ENCODE results near the gene SMG6. TPM values are rescaled to one million over a fixed set of nuclear protein-coding genes. Genes with fewer than 3 reads are reported as not detected.
A peak's percentile ranks its signal among the peaks of the same experiment; 100 is the strongest.

SMG6 gene
- total RNA-seq, 1 donor from 2014 or later: 21.0 TPM

DNA sequence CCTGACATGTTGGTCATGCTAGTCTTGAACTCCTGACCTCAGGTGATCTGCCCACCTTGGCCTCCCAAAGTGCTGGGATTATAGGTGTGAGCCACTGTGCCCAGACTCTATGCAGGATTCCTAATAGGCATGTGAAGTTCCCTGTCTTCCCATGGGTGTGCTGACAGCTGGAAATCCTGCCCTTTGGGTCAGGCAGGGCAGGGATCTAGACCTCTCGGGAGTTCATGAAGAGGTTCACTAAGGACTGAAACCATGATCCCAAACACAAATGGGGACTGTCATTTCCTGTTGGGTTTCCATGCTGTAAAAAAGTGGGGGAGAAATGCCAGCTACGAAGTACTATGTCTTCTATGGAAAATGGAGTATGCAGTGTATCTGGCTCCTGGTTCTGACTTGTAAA is 196.5 kb downstream of the SMG6 start:
- intact Hi-C loops (cut with DNase I): no loop called here
- DNase-seq (ENCODE audit: missing footprints): no peak
- ATAC-seq: no peak

- intact Hi-C loops (cut with DNase I): no loop called here
- DNase-seq (ENCODE audit: missing footprints) (no peak), ATAC-seq (peak; percentile 53)
Observed at GRCh38 chr17:2106308-2106955, 197.2 kb downstream of the SMG6 start.

- ATAC-seq (no peak), DNase-seq (ENCODE audit: missing footprints) (no peak)
- intact Hi-C loops (cut with DNase I): no loop called here
Observed at GRCh38 chr17:2105663-2106062, 197.9 kb downstream of the SMG6 start.

DNA sequence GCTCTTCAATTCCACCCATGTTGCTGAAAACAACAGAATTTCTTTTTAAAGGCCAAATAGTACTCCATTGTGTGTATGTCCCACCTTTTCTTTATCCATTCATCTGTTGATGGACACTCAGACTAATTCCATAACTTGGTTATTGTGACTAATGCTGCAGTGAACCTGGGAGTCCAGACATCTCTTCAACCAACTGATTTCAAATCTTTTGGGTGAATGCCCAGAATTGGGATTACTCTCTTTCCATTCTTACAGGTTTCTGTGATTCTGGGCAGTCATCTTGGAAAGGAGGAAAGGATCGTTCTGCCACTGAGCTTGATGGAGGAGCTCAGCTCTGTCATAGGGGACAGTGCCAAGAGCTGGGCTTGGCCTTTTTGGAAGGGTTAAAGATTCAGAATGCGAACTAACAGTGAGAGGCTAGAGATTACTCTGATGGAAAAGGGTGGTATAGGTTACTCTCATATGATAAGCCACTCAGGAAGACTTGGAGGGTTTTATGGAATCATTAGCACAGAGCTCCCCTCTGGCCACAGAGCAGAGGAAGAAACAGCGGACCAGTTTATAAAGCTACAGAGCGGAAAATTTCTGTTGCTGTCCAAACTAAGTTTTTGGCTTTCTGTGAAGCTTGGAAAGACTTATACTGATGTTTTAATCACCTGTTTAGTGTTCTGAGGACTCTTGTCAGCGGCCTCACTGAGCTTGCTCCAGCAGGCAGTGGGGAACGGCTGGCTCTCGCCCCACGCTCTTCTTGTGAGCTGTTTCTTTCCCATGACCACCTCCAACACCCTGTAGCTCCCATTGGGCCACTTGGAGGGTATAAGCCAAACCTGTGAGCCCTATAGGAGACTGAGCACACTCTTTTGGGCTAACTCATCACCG is 200.4 kb downstream of the SMG6 start:
- intact Hi-C loops (cut with DNase I): loop anchor here (5.0 kb wide), 1 partner anchor 74 kb away; no protein-coding TSS in a partner anchor
- DNase-seq (ENCODE audit: missing footprints): no peak
- no peak for ATAC-seq

GRCh38 chr17:2101448-2102257 is 201.9 kb downstream of the SMG6 start:
- DNase-seq (ENCODE audit: missing footprints): no peak
- ATAC-seq: no peak
- intact Hi-C loops (cut with DNase I): loop anchor here (5.0 kb wide), 1 partner anchor 76 kb away; no protein-coding TSS in a partner anchor

GRCh38 chr17:2095536-2095910 is 208.1 kb downstream of the SMG6 start:
- no peak for DNase-seq (ENCODE audit: missing footprints)
- no peak for ATAC-seq
- intact Hi-C loops (cut with DNase I): loop anchor here (5.0 kb wide), 1 partner anchor 142 kb away; no protein-coding TSS in a partner anchor

DNA sequence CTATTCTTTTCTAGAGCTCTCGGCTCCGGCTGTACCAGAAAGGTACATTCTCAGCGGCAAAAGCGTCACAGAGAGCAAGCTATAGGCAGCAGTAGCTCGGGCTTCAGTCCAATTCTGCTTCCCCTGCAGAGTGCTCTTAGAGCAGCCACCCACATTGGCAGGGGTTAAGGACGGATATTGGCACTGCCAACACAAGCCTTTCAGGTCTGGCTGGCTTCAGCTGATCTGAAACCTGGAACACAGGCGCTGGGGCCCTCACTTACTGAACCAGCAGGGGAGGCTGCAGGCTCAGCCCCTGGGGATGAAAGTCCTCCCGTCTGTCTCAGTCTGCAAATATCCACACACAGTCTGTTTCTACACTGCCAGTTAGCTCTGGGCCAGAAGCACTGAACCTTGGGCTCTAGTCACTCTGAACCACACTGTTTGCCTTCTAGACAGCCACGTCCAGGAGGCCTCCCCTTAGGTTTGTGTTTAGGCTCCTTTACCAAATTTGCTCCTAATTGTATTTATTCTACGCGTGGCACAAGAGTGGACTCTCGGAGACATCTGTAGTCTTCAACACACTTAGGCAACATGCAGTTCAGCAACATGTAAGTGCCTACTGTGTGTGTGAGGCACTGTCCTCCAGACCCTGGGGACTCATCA is 208.6 kb downstream of the SMG6 start:
- intact Hi-C loops (cut with DNase I): loop anchor here (5.0 kb wide), 2 partner anchors 38 to 142 kb away; partner anchors contain the start of gene HIC1
- peak; percentile 83 for DNase-seq (ENCODE audit: missing footprints)
- peak; percentile 89 for ATAC-seq

DNA sequence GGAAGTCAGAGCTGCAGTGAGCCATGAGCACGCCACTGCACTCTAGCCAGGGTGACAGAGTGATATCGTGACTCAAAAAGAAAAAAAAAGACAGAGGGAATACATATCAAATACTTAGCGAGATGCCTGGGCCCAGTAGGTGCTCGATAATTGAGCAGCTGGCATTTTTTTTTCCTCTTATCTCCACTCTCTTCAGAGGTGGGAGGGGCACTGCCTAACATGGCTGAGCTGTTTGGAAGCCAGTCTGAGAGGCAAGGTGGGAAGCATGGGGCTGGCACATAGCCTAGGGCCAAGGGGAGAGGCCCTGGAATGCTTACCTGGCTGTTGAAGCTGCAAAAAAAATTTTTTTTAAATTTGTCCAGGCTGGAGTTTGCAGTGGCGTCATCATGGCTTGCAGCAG is 210.2 kb downstream of the SMG6 start:
- DNase-seq (ENCODE audit: missing footprints): no peak
- intact Hi-C loops (cut with DNase I): loop anchor here (5.0 kb wide), 1 partner anchor 36 kb away; the partner anchor contains the start of gene HIC1

DNA sequence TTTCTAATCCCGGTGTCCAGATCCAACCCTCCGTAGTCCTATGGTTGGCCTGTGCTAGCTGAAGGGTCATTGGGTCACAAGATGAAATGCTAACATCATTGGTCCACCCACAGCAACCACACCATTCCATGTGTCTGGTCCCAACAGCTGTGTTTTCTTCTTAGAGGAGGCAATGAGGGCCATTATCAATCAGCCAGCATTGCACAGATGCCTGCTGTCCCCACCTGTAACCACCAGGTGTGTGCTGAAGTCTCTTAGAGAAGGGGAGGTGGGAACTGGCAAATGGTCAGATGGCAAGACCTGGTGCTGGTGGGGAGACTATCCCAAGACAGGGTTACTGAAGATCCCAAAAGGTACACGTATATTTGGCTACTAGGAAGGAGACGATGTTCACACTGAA is 211.3 kb downstream of the SMG6 start:
- intact Hi-C loops (cut with DNase I): loop anchor here (5.0 kb wide), 1 partner anchor 35 kb away; the partner anchor contains the start of gene HIC1
- DNase-seq (ENCODE audit: missing footprints) (no peak), ATAC-seq (no peak)

More for the DNA sequence above, 210.2 kb downstream of the SMG6 start:
- no peak for ATAC-seq

- intact Hi-C loops (cut with DNase I): loop anchor here (5.0 kb wide), 1 partner anchor 34 kb away; the partner anchor contains the start of gene HIC1
- ATAC-seq (peak; percentile 51), DNase-seq (ENCODE audit: missing footprints) (no peak)
Observed at GRCh38 chr17:2090804-2091534, 212.6 kb downstream of the SMG6 start.

GRCh38 chr17:2090210-2090641 is 213.4 kb downstream of the SMG6 start:
- ATAC-seq: no peak
- no peak for DNase-seq (ENCODE audit: missing footprints)
- intact Hi-C loops (cut with DNase I): loop anchor here (5.0 kb wide), 1 partner anchor 33 kb away; the partner anchor contains the start of gene HIC1

DNA sequence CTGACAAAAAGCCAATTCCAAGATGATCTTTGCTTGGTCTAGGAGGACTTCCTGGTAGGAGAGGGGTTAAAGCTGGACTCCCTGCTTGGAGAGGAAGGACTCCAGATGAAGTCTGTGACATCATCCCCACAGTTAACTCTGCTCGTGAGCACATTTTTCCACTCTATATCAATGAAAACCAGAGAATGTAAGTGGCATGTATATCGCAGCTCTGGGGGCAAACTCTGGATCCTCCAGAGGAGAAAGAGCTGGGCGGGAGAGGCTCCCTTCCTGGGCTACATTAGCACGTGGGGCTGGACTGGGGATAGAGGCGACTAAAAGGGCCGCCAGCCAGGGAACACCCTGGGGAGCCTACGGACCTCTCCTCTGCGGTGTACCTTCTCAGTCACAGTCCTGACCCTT is 214.6 kb downstream of the SMG6 start:
- DNase-seq (ENCODE audit: missing footprints): no peak
- intact Hi-C loops (cut with DNase I): no loop called here
- no peak for ATAC-seq

- DNase-seq (ENCODE audit: missing footprints) (no peak), ATAC-seq (no peak)
- intact Hi-C loops (cut with DNase I): no loop called here
Observed at GRCh38 chr17:2087597-2088211, 215.9 kb downstream of the SMG6 start.

GRCh38 chr17:2086306-2086705 is 217.3 kb downstream of the SMG6 start:
- intact Hi-C loops (cut with DNase I): no loop called here
- DNase-seq (ENCODE audit: missing footprints): no peak

GRCh38 chr17:2085648-2085949 is 218.0 kb downstream of the SMG6 start:
- DNase-seq (ENCODE audit: missing footprints): no peak
- intact Hi-C loops (cut with DNase I): no loop called here
- ATAC-seq: peak; percentile 27

More at GRCh38 chr17:2086306-2086705, 217.3 kb downstream of the SMG6 start:
- no peak for ATAC-seq

DNA sequence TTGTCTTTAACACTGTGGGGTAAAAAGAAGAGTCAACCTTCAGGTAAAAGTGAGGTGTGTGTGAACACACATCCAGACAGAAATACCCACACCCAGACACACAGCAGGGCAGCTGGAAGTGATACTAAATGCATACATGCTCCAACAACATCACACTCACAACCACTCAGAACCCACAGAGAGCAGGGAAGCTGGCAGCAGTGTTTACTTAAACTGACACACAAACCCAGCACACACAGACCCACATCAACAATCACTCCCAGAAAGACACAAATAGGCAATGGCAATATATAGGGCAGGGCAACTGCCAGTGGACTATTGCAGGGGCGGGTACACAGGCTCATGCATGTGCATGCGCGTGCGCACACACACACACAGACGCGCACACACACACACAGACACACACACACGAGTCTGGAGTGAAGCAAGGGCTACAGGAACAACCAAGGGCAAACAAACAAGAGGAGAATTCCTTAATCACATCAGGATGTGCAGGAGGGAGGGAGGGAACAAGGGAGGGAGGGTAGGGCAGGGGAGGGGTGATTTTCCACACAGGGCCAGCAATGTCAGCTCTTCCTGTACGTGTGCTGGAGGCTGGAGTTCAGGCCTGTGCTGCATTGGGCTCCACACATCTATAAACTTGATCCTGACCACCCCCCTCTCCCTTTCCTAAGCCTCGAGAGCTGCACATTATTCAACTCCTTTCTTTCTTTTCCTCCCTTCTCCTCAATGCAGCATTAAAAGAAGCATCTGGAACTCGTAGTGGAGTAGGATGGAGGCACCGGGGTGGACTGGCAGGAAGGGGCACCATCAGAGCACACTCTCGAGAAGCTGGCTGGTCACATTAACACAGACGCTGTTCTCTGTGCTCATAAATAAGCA is 218.6 kb downstream of the SMG6 start:
- DNase-seq (ENCODE audit: missing footprints) (no peak), ATAC-seq (peak; percentile 29)
- intact Hi-C loops (cut with DNase I): no loop called here

Measured in Right ventricle myocardium inferior (tissue), 1 donor.